Smooth muscle cell of bladder (primary cell): ENCODE measurements around the gene TUBA1C. TPM values are rescaled to one million over a fixed set of nuclear protein-coding genes. Genes with fewer than 3 reads are reported as not detected.

Experiments
- total RNA-seq: library from RNA; depleted of rRNA; stranded (reverse); fragments of >200 nt; gene quantifications from 2 replicates; pipeline ENCODE4 v1.2.3, GENCODE V29; 2014

TUBA1C gene
- 123 and 179 TPM in 2 replicates for total RNA-seq

DNA sequence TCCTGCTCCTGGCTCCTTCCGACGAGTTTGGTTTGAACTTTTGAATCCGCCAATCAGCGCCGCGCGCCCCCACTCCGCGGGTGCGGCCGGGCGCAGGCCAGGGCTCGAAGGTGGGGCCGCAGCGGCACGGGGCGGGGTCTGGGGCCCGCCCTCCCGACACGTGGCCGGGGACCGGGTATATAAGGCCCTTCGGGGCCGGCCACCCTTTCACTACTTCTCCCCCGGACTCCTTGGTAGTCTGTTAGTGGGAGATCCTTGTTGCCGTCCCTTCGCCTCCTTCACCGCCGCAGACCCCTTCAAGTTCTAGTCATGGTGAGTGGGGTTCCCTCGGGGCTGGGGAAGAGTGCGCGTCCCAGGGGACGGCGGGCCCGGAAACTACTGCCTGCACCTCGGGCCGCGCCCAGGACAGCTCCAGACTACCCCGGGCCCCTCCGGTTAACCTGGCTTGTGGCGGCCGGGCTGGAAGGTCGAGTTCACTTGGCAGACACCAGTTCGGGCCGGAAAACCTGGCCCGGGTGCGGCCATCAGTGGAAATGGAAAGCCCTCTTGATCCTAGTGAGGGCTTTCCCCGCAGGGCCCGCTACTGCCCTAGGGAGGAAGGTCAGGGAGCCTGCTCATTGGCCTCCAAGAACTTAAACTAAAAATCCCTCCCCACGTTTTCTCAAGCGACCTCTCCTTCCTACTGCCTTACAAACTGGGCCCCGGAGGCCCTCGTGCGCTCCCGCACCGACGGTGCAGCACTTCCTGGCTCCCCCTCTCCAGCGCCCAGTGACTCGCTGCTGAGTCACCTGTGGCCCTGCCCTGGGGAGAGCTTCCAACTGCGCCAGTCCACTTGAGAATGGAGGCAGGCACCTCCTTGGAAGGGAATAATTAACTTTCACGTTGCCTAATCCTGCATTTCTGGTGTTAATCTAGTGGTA lies at the start of gene TUBA1C:
Gene TUBA1C (plus strand): TSS at position 210 of the 920 bp plus-strand sequence. CDS start 100 bp downstream, at position 310.

DNA sequence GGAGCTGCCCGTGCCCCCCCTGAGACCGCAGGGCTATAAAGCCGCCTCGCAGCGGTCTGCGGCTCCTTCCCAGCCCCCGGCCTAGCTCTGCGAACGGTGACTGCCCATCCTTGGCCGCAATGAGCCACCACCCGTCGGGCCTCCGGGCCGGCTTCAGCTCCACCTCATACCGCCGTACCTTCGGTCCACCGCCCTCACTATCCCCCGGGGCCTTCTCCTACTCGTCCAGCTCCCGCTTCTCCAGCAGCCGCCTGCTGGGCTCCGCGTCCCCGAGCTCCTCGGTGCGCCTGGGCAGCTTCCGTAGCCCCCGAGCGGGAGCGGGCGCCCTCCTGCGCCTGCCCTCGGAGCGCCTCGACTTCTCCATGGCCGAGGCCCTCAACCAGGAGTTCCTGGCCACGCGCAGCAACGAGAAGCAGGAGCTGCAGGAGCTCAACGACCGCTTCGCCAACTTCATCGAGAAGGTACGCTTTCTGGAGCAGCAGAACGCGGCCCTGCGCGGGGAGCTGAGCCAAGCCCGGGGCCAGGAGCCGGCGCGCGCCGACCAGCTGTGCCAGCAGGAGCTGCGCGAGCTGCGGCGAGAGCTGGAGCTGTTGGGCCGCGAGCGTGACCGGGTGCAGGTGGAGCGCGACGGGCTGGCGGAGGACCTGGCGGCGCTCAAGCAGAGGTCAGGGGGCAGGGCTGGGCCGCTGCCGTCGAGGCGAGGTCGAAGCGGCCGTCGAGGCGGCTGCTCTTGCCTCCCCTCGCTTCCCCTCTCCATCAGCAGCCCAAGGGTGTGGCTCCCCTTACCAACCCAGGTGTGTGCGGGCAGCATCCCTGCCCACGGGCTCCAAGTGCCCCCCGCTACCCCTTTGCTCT lies 30.4 kb downstream of the TUBA1C start, which contains the start of gene PRPH:
Gene PRPH (plus strand): TSS at position 66 of the 855 bp plus-strand sequence. CDS start 54 bp downstream, at position 120.

GRCh38 chr12:49322708-49323523 lies 58.0 kb downstream of the TUBA1C start, which contains the start of gene TROAP:
TROAP (plus strand) TSS chr12:49323255; CDS start chr12:49323609, 354 bp downstream.

Other genes with a start within 250 kb of the TUBA1C start
- gene PRKAG1, start 246.3 kb upstream of the TUBA1C start, total RNA-seq, result 77.1 and 87.0 TPM in 2 replicates
- gene KMT2D, start 204.3 kb upstream of the TUBA1C start, total RNA-seq, result 14.9 and 20.7 TPM in 2 replicates
- 0.28 TPM in 1 of 2 replicates, not detected in the other for gene RHEBL1, start 195.1 kb upstream of the TUBA1C start, total RNA-seq
- gene DHH, start 170.3 kb upstream of the TUBA1C start, total RNA-seq, result under 0.01 and 0.09 TPM in 2 replicates
- gene LMBR1L, start 154.2 kb upstream of the TUBA1C start, total RNA-seq, result 57.7 and 58.9 TPM in 2 replicates
- gene TUBA1B, start 133.7 kb upstream of the TUBA1C start, total RNA-seq, result 546 and 788 TPM in 2 replicates
- gene TUBA1A, start 76.0 kb upstream of the TUBA1C start, total RNA-seq, result 514 and 549 TPM in 2 replicates
- gene PRPH, start 30.1 kb downstream of the TUBA1C start, total RNA-seq, result 0.28 and 0.46 TPM in 2 replicates
- 1.2 and 3.7 TPM in 2 replicates for gene TROAP, start 58.2 kb downstream of the TUBA1C start, total RNA-seq
- under 0.01 TPM in 1 of 2 replicates, not detected in the other for gene C1QL4, start 72.1 kb downstream of the TUBA1C start, total RNA-seq
- gene DNAJC22, start 81.8 kb downstream of the TUBA1C start, total RNA-seq, result 1.8 and 6.0 TPM in 2 replicates
- gene SPATS2, start 102.4 kb downstream of the TUBA1C start, total RNA-seq, result 27.7 and 31.4 TPM in 2 replicates